Hematopoietic multipotent progenitor cell treated with erythropoietin and hydrocortisone succinate and interleukin-3 and kit ligand, for 8 days (in vitro differentiated cells): Measurements from ENCODE around the gene CUBN.

Experiments used
- DNase-seq: peaks from one replicate; pipeline ENCODE4 v3.0.0-alpha.2; 2015

CUBN gene

DNA sequence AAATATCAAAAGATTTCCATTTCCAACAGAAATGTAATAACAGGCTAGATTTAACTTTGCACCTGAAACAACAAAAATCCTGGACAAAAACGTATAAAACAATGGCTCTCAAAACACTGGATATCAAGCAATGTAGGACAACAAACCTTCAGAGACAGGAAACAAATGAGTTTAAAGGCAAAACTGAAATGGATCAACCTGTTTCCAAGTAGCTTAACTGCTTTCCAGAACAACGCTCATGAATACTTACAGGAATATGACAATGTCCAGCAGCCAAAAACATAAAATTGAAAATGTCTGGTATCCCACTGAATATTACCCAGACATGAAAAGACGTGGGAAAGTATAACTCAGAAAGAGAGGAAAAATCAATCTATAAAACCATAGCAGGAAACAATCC is 62.8 kb downstream of the CUBN start:
- no peak for DNase-seq

DNA sequence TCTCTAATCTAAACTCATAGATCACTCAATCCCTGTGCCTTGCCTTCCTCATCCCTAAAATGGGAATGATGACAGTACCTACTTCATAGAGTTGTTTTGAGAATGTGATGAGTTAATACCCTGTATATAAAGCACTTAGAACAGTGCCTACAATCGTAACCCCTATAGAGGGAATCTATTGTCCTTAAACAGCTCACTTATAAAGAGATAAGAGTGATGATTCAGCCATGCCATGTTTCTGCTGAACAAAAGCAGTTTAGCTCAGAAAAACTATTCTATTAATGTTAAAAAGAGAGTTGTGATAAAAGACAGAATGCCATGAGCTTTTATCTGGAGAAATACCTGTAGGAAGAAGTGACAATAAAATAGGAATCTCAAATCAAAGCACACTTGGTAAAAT is 63.6 kb downstream of the CUBN start:
- no peak for DNase-seq

DNA sequence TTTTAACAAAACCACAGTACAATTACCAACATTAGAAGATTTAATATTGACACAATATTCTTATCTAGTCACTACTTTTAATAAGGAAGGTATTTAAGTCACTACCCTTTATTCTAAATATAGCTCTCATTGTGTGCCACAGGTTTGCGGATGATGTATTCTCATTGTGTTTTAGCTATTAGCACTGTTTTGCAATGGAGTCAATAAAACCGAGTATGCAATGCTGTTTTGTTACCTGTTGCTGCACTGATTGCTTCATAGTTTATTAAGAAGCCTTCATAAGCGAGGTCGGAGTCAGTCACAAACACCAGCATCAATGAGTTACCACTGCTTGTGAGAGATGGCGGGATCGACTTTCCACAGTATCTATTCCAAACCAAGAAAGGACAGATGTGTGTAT is 64.3 kb downstream of the CUBN start:
- DNase-seq = no peak

DNA sequence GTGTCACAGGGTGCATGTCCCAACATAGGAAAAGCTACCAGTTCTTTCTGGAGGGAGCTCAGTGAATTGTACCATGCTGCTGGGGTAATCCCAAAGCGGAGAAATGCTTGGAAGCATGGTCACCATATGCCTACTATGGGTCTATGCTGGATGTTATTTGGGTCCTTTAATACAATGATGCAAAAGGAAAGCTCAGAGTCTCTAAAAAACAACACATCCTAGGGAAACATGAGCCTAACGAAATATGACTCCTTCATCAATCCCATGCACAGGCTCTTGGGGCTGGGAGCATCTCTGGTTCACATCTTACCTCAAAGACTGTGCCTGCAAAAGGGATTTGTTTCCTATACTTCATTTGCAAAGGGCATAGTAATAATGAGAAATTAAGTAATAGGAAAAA is 65.2 kb downstream of the CUBN start:
- no peak for DNase-seq

DNA sequence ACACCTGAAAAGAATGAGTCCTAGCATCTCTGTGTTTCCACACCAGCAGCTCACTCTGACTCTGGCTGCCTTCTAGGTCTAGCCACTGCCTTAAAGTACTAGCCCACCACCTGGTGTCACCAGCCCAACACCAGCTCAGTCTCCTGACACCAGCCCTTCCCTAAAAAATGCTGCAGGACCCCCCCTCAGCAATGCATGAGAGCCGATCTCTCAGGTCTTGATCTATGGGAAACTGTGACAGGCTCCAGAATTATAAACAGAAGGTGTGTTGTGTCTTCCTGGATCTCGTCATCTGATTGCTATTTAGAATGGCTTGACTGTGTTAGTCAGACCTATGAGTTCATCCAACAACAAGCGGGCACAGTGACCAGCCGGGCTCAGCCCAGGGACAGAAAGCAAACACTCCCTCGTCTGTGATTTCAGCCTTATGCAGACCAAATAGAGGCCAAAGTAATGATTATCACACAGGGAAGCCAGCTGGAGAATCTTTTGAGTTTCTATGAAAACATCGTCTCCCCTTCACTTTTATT is 66.6 kb downstream of the CUBN start:
- no peak for DNase-seq

DNA sequence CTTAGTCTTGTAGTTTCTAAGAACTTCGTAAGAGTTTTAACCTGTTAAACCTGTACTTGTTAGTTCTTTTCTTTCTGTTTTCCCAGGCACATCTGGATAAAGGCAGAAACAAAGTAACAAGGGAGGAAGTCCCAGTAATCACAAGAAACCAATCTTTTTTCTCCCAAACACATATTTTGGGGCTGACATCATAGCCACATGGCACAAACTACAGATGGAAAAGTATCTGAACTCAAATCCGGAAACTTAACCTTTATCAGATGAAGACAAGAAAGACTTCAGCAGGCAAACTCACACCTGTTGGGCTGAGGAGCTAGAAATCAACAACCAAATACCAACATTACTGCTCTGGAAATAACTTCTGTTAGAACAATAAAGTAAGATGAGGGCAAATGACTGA is 67.1 kb downstream of the CUBN start:
- DNase-seq = no peak

DNA sequence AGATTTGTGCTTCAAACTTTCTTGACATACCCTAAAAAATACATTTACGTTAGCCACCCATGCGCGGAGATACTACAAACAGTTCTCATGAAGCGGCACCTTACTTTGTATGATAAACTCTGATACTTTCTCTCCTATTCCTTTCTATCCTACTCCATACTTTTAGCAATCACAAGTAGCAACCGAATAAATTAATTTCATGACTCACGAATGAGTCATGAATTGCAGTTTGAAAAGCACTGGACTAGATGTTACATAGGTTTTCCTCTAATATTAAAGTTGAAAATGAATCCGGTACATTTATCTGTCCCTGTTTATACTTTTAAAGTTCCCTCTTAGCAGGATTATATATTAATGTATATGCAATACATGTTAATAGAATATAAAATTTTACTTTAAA is 67.6 kb downstream of the CUBN start:
- DNase-seq = no peak

DNA sequence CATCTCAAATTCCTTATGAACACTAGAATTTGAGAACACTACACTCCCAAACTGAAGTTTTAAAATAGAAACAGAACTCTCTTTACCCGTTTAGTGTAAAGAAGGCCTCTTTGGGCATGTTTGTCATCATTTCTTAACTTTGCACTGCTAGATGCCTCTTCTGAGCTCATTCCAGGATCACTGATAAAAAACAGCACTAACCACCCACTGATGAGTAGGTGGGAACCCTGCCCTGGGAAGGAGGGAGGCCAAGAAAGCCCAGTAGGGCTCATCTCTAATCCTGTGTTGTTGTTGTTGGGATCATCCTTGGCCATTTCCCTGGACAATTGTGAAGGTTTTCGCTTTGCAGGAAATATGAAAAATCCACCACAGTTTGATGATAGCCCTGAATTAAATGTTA is 68.2 kb downstream of the CUBN start:
- DNase-seq = no peak

DNA sequence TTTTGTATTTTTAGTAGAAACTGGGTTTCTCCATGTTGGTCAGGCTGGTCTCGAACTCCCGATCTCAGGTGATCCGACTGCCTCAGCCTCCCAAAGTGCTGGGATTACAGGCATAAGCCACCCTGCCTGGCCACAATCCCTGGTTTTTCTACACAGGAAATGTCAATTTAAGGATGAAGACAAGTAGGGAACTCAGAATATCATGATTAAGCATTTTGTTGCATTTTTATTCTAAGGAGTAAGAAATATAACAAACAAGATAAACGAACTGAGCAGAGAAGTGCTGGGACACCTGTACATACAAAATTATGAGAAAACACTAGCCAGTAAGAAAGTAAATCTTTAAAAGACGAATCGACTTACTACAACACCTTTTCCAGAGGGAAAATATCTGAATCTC is 69.3 kb downstream of the CUBN start:
- DNase-seq = no peak

DNA sequence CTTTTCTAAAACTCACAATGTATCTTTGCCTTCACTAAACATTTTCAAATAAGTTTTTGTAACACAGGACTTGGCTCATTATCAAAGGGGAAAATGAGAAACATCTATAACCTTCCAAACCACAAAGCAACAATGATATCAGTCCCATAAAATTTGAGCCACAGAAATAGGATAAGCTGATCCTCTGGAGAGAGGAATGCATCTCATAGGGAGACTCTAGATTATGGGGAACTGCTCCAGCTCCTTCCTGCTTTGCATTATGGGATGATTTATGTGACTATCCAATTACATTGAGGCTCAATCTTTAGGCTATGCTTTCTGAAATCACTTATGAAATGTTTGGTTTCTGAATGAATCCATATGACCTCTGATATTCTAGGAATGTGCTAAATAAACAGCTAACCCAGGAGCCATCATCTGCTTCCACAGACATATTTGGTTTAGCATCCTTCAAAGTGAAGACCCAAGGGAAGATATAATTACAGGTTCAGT is 70.4 kb downstream of the CUBN start:
- DNase-seq = no peak

DNA sequence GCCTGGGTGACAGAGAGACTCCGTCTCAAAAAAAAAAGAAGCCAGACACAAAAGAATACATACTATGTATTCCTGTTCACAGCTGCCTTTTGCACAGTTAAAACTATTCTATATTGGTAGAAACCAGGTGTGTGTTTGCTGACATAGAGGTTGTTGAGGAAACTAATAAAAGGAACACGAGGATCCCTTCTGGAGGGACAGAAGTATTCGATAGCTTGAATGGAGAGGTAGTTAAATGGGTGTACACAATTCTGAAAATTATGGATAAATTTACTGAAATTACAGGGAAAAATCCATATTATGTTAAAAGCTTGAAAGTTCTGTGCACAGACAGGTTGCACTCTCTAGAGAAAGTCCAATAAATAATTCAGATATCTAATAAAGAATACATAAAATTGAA is 71.5 kb downstream of the CUBN start:
- no peak for DNase-seq

DNA sequence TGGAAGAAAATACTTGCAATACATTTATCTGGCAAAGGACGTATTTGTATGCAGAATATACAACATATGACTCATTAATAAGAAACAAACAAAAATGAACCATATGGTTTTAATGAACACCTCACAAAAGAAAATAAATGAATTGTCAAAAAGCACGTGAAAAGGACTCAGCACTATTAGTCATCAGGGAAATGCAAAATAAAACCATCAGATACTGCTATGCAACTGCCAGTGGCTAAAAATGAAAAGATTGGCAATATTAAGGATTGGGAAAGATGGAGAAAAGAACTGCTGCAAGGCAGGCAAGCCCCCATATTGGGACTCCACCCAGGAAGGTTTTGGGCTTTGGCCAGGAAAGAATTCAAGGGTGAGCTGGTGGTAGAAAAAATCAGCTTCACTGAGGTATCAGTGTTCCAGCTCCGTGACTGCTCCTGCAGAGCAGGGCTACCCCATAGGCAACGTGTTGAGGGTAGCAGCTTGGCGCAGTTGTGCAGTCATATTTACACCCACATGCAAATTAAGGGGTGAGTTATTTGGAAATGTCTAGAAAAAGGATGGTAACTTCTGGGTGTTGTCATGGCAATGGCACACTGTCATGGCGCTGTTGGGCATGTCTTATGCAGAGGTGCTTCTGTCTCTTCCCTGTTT is 72.7 kb downstream of the CUBN start:
- no peak for DNase-seq

DNA sequence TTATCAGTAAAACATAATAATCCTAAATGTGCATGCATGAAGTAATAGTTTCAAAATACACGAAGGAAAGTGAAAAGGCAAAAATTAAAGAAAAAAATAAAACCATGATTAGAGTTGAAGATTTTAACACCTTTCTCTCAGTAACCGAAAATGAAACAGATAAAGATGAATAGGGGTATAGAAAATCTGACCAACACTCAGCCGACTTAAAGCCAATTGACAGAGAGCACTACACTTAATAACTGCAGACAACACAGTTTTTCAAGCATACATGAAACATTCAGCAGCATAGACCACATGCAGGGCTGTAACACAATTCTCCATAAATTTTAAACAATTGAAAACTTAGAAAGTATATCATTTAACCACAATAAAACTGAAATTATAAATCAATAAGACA is 76.1 kb downstream of the CUBN start:
- no peak for DNase-seq

DNA sequence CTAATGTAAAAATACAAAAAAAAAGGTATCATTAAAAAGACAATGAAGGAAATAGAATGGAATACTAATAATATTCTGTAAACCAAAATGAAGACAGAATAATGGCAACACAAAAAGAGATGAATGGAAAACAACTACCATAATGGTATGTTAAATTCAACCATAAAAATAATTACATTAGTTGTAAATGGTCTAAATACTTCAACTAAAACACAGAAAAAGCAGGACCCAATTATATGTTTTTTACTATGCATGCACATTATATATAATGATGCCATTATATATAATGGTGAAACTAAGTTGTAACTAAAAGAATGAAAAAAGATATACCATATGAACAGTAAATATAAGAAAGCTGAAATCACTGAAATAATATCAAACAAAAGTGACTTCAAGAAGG is 76.5 kb downstream of the CUBN start:
- no peak for DNase-seq

DNA sequence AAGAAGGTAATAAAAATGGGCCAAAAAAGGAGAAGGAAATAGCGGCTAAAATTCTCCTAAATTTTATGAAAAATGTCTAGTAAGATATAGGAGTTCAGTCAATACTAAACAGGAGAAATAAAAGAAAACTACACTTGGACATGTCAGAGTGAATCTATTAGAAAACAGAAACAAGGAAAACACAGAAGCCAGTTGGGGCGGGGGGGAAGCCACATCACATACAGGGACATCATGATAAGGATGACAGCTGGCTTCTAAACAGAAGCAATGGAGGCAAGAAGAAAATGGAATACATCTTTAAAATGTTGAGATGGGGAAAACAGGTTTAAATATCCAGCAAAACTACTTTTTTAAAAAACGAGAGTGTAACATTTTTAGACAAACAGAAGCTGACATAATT is 77.8 kb downstream of the CUBN start:
- no peak for DNase-seq

DNA sequence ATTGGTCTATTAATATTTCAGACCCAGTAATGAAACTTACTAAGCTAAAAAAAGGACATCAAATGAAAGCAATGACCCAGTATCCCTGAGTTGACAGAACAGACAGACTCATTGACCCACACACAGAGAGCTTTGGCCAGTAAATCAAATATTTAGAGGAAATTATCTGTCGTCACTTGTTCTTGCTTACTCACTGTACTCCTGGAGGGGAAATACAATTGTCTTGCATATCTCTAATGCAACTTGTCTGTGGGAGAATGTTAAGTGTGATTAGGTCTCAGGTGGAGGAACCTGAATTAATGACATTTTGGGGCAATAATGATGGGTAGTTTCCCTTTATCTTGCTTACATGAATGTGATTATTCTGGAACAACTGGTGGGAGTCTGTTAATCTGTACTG is 80.4 kb downstream of the CUBN start:
- no peak for DNase-seq

DNA sequence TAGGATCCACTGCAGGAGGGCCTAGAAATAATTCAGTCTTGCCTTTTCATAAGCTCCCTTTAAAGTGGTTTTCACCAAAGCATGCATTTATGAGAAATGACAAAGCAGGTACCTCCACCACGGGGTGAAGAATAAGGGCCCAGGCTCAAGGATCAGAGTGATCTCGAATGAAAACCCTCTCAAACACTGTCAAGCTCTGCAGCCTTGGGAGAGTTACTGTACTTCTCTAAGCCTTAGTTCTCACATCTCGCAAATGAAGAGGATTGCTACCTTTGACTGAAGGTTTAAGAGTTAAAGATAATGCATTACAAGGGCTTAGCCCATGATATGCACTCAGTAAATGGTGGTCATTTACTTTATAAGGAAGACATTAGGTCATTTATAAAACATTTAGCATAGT is 81.7 kb downstream of the CUBN start:
- DNase-seq = no peak

DNA sequence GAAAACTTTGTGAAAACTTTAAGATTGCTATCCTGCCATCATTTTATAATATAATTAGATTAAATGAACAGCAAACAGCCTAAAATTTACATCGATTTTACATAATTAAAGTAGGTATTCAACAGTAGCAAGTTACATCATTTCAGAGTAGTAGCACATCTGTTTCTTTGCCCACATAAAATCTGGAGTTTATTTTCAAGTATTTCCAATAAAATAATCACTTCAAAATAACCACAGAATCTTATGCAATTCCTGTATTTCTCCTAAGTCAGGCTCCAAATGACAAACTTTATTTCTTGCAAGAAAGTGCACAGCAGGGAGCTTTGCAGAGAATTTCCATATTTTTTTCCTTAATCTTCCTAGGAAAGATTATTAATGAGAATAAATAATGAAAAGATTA is 82.6 kb downstream of the CUBN start:
- no peak for DNase-seq

DNA sequence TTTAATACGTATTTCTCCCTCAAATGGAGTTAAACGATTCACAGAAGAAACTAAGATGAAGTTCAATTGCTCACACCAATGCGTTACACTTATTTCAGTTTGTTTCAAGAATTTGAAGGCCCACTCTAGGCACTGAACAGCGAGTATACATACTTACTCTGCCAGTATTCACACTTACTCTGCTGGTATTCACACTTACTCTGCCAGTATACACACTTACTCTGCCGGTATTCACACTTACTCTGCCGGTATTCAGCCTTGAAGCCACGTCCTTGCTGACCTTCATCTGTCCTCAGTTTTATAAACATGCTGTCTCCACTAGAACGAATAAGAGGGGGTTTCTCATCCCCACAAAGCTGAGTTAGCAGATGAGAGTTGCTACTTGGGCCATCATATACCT is 86.0 kb downstream of the CUBN start:
- DNase-seq = no peak

DNA sequence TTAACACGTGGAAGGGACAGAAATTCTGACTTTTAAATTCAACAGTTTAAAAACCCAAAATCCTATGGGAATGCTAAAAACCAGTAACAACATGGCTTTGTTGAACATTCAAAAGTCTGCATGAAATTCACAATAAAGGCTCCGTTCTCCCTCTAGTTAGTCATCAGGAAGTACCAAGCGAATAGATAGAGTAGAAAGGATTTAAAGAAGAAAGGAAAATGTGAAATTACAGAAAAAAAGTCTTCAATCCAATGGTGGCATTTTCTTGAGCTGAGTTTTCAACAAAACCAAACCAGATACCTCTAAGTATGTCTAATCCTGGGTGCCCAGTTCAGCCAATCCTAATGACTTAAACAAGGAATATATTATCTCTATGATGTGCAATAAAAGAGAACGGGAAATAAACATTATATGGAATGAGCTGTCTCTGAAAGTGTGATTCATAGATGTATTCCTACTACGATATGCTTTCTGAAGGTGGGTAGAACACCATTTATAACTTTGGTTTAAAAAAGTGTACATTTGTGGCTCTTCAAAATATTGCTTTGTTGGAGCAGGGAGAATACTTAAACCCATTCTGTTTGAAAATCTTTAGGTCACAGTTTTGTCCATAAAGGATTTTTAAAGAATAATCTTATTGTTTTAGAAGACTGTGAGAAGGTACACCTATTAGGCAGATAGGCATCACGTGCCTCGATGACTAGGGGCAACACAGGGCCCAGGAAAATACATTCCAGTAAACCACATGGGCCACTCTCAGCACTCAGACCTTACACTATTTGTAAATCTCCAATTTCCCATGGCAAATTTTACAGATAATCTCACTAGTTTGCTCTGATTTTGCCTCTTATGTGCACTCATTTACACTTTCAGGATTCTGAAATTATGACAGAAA is 87.7 kb downstream of the CUBN start:
- DNase-seq = no peak

DNA sequence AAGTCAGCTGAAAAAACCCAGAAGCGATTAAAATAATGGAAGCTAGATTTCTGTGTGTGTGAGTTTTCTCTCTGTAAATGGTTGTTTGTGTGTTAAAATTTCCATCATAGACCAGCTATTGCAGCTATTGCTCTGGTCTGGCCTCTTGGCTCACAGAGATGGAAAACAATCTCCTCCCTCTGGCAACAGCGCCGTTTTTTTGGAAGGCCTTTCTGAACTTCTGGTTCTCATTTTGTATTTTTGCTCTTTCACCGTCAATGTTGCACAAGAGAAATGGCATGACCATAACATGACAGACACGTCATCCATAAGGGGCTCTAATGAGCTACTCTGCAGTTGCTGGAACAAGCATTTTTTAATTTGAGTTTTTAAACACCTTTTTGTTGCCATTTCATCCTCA is 91.0 kb downstream of the CUBN start:
- DNase-seq = no peak

DNA sequence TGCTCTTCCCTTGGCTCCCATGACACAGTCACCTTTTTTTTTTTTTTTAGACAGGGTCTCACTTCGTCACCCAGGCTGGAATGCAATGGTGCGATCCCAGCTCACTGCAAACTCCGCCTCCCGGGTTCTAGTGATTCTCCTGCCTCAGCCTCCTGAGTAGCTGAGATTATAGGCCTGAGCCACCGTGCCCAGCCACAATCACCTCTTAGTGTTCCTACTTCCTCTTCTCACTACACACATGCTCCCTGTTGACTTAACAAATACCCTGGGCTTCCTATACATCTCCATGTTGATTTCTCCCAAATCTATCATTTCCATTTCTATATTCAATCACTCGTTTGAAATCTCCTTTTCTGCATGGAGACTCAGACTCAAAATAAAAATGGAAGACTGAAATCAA is 91.7 kb downstream of the CUBN start:
- no peak for DNase-seq

DNA sequence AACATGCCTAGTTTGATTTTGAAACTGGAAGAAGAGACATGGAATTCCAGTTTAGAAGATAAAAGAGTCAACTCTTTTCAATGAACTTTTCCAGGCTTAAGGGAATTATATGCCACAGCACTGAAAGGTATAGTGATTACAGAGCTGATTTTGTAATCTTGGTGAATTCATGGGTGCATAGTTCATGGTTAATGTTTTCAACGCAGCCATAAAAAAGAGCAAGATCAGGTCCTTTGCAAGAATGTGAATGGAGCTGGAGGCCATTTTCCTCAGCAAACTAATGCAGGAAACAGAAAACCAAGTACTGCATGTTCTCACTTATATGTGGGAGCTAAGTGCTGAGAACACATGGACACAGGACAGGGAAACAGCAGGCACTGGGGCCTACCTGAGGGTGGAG is 94.2 kb downstream of the CUBN start:
- no peak for DNase-seq

DNA sequence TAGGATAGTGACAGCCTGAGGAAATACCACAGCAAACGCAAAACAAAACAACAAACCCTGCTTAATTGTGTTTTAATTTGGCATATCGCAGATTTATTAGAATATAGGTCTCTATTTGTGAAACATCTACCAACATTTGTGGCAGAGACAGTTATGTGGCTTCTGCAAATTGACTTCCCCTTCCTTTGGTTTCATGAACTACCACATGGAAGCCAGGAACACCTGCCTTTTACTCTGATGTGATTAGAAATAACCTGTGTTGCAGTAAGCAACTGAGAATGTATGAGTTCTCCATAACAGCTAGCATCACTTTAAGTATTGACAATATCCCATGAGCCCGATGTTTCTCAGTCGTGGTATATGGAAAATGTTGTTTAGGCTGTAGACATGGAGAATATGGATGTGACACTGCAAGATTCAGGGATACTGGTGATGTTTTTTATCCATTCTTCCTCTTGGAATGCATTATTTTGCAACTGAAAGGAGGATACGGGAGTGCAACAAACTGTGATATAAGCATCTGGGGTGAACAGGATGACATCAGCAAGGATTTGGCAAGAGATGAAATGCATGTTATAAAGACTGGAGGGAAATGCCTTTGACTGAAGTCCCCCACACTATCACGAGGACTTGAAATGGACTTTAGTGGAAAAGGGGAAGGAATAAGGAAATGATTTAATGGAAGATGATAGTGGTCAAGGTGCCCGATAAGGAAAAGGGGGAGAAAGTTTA is 95.9 kb downstream of the CUBN start:
- no peak for DNase-seq
